DOHH2 (cell line): ENCODE data around the gene NDUFAF3.

Experiments
- H3F3A ChIP-seq: fragments of 200-600 bp; sonication (generic), shearing (Covaris generic); 2 replicates; pipeline ENCODE4 v1.6.0; 2016; ENCODE audit warnings: antibody characterized with exemption, mild to moderate bottlenecking; ENCODE audit not compliant: control insufficient read depth, insufficient read depth
- H3K27ac ChIP-seq: fragments of 200-600 bp; sonication (generic); 2 replicates; pipeline ENCODE4 v1.5.1; 2014; ENCODE audit warnings: low read depth, mild to moderate bottlenecking, low read length, moderate library complexity
- H3K27me3 ChIP-seq: fragments of 200-600 bp; sonication (generic); 2 replicates; pipeline ENCODE4 v1.6.1; 2014; ENCODE audit warnings: mild to moderate bottlenecking, low read length, mixed read lengths; ENCODE audit not compliant: control insufficient read depth
- H3K36me3 ChIP-seq: fragments of 200-600 bp; sonication (generic); 2 replicates; pipeline ENCODE4 v1.6.1; 2014; ENCODE audit warnings: mild to moderate bottlenecking, low read length, moderate library complexity, mixed read lengths; ENCODE audit not compliant: control insufficient read depth
- H3K4me1 ChIP-seq: fragments of 200-600 bp; sonication (generic); 2 replicates; pipeline ENCODE4 v1.6.1; 2014; ENCODE audit warnings: mild to moderate bottlenecking, low read length, mixed read lengths; ENCODE audit not compliant: control insufficient read depth
- H3K4me2 ChIP-seq: fragments of 200-600 bp; sonication (generic); 2 replicates; pipeline ENCODE4 v1.6.0; 2014; ENCODE audit warnings: mild to moderate bottlenecking, low read length, moderate library complexity
- H3K4me3 ChIP-seq: fragments of 200-600 bp; sonication (generic); 2 replicates; pipeline ENCODE4 v1.5.1; 2014; ENCODE audit warnings: mild to moderate bottlenecking, low read length, mixed read lengths
- H3K79me2 ChIP-seq: fragments of 200-600 bp; sonication (generic); 2 replicates; pipeline ENCODE4 v1.6.1; 2014; ENCODE audit warnings: mild to moderate bottlenecking, low read length, mixed read lengths; ENCODE audit not compliant: control insufficient read depth
- H3K9me2 ChIP-seq: fragments of 200-600 bp; sonication (generic); replicated peaks from 2 replicates; pipeline ENCODE4 v1.6.1; 2014; ENCODE audit warnings: mild to moderate bottlenecking, low read length, mixed read lengths; ENCODE audit not compliant: control insufficient read depth
- H3K9me3 ChIP-seq: fragments of 200-600 bp; sonication (generic); 2 replicates; pipeline ENCODE4 v1.6.1; 2014; ENCODE audit warnings: antibody characterized with exemption, low read length, mixed read lengths; ENCODE audit not compliant: control insufficient read depth, insufficient read depth
- H4K20me1 ChIP-seq: fragments of 200-600 bp; sonication (generic); 2 replicates; pipeline ENCODE4 v1.6.0; 2014; ENCODE audit warnings: low read depth, mild to moderate bottlenecking, antibody characterized with exemption, low read length, moderate library complexity; ENCODE audit not compliant: control insufficient read depth, insufficient read depth
- CTCF ChIP-seq: fragments of 200-600 bp; sonication (generic); IDR thresholded peaks from one replicate; pipeline ENCODE4 v1.5.1; 2014; ENCODE audit warnings: antibody characterized with exemption, mild to moderate bottlenecking, low read depth, low read length; ENCODE audit not compliant: poor library complexity, severe bottlenecking
- EZH2phosphoT487 ChIP-seq: fragments of 200-600 bp; sonication (generic); IDR thresholded peaks from 2 replicates; pipeline ENCODE4 v1.6.1; 2017; ENCODE audit warnings: borderline replicate concordance, mild to moderate bottlenecking, antibody characterized with exemption, low read length, moderate library complexity, mixed read lengths

Gene NDUFAF3

GRCh38 chr3:49020330-49021212, 1.4 kb upstream of the NDUFAF3 start:
- Histone ChIP-seq H3K4me2 (peak overlapping the region; percentile 94), H3F3A (peaks cover 28% of the 10 kb centered on the region), H3K4me1 (peaks cover 50% of the 10 kb centered on the region), H3K9me2 (no peaks in the 10 kb centered on the region), H3K9me3 (no peaks in the 10 kb centered on the region), H3K79me2 (peaks cover 59% of the 10 kb centered on the region), H3K27me3 (no peaks in the 10 kb centered on the region), H3K36me3 (peaks cover 65% of the 10 kb centered on the region), H3K4me3 (peak overlapping the region; percentile 92), H3K27ac (peak overlapping the region; percentile 92), H4K20me1 (no peaks in the 10 kb centered on the region)
- TF ChIP-seq EZH2phosphoT487 (no peak), CTCF (peak; percentile 13)

GRCh38 chr3:49021213-49021812, 608 bp upstream of the NDUFAF3 start:
- Histone ChIP-seq H3K79me2 (peaks cover 67% of the 10 kb centered on the region), H3K36me3 (peaks cover 65% of the 10 kb centered on the region), H3F3A (peaks cover 31% of the 10 kb centered on the region), H3K27me3 (no peaks in the 10 kb centered on the region), H3K4me1 (peaks cover 58% of the 10 kb centered on the region), H3K9me2 (no peaks in the 10 kb centered on the region), H4K20me1 (no peaks in the 10 kb centered on the region), H3K4me3 (peak overlapping the region; percentile 92), H3K27ac (peak overlapping the region; percentile 92), H3K9me3 (no peaks in the 10 kb centered on the region), H3K4me2 (peak overlapping the region; percentile 94)
- TF ChIP-seq CTCF (no peak), EZH2phosphoT487 (no peak)

GRCh38 chr3:49022688-49023171, 809 bp downstream of the NDUFAF3 start:
- Histone ChIP-seq H3K27me3 (no peaks in the 10 kb centered on the region), H3K9me2 (no peaks in the 10 kb centered on the region), H3K36me3 (peaks cover 76% of the 10 kb centered on the region), H3K4me1 (peaks cover 62% of the 10 kb centered on the region), H3K4me3 (peak overlapping the region; percentile 92), H4K20me1 (peaks cover 1% of the 10 kb centered on the region; the same call in 1 of the 2 replicates), H3F3A (peaks cover 28% of the 10 kb centered on the region), H3K79me2 (peaks cover 81% of the 10 kb centered on the region), H3K4me2 (peak overlapping the region; percentile 94), H3K27ac (peak overlapping the region; percentile 92), H3K9me3 (no peaks in the 10 kb centered on the region)
- TF ChIP-seq EZH2phosphoT487, result no peak
- no peak for TF ChIP-seq CTCF
